Keratinocyte (primary cell): ENCODE results near the gene SREBF2. TPM values are rescaled to one million over a fixed set of nuclear protein-coding genes. Genes with fewer than 3 reads are reported as not detected.

Source experiments
- DNase-seq: peaks from one replicate; pipeline ENCODE4 v3.0.0-alpha.2; 2011; ENCODE audit warnings: low read depth, missing footprints, low spot score
- FAIRE-seq: peaks from 2 replicates; lab custom pipeline; 2011; peaks lifted over from hg19 to GRCh38; lab: Jason Lieb, UNC
- H2AFZ ChIP-seq: 2 replicates; pipeline ENCODE4 v1.6.0; 2012; ENCODE audit warnings: low read length, control low read depth, inconsistent platforms; ENCODE audit not compliant: control insufficient read depth
- H3K27ac ChIP-seq: 2 replicates; pipeline ENCODE4 v1.5.1; 2011; ENCODE audit warnings: low read length; ENCODE audit not compliant: control insufficient read depth, insufficient read depth
- H3K27me3 ChIP-seq: 3 replicates; pipeline ENCODE4 v1.6.0; 2011; ENCODE audit warnings: low read length; ENCODE audit not compliant: control insufficient read depth, insufficient read depth; ENCODE audit errors: extremely low read depth
- H3K36me3 ChIP-seq, 2 experiments: 2 replicates in 1 of 2; 3 replicates in 1 of 2; pipeline ENCODE4 v1.5.1; 2011; ENCODE audit warnings: low read length in 2 of 2, mild to moderate bottlenecking in 1 of 2; ENCODE audit not compliant: control insufficient read depth in 2 of 2, insufficient read depth in 2 of 2; ENCODE audit errors: extremely low read depth in 1 of 2
- H3K4me1 ChIP-seq: 3 replicates; pipeline ENCODE4 v1.5.1; 2011; ENCODE audit warnings: low read length; ENCODE audit not compliant: control insufficient read depth, insufficient read depth; ENCODE audit errors: extremely low read depth
- H3K4me2 ChIP-seq: 3 replicates; pipeline ENCODE4 v1.6.0; 2011; ENCODE audit warnings: low read depth, low read length; ENCODE audit not compliant: control insufficient read depth, insufficient read depth; ENCODE audit errors: extremely low read depth
- H3K4me3 ChIP-seq, 3 experiments: fragments of 200-600 bp in 1 of 3; sonication (generic) in 1 of 3; 2 replicates in 2 of 3; 3 replicates in 1 of 3; pipeline ENCODE4 v1.5.1; 2011 to 2016; ENCODE audit warnings: low read length in 3 of 3, mild to moderate bottlenecking in 3 of 3, control low read depth in 2 of 3, inconsistent platforms in 1 of 3, low read depth in 1 of 3, mixed read lengths in 1 of 3, mixed run types in 1 of 3, moderate library complexity in 1 of 3; ENCODE audit not compliant: control insufficient read depth in 2 of 3, insufficient read depth in 2 of 3; ENCODE audit errors: extremely low read depth in 1 of 3
- H3K79me2 ChIP-seq: 2 replicates; pipeline ENCODE4 v1.6.0; 2012; ENCODE audit warnings: low read length; ENCODE audit not compliant: control insufficient read depth, insufficient read depth
- H3K9ac ChIP-seq: 3 replicates; pipeline ENCODE4 v1.6.0; 2011; ENCODE audit warnings: low read length; ENCODE audit not compliant: control insufficient read depth, insufficient read depth; ENCODE audit errors: extremely low read depth
- H3K9me1 ChIP-seq: 3 replicates; pipeline ENCODE4 v1.6.0; 2011; ENCODE audit warnings: low read length; ENCODE audit not compliant: control insufficient read depth, insufficient read depth; ENCODE audit errors: extremely low read depth
- H3K9me3 ChIP-seq: 2 replicates; pipeline ENCODE4 v1.5.1; 2012; ENCODE audit warnings: low read depth, low read length; ENCODE audit not compliant: control insufficient read depth
- H4K20me1 ChIP-seq: 3 replicates; pipeline ENCODE4 v1.6.0; 2011; ENCODE audit warnings: low read length; ENCODE audit not compliant: control insufficient read depth, insufficient read depth; ENCODE audit errors: extremely low read depth
- CTCF ChIP-seq, 3 experiments: IDR thresholded peaks in 1 of 3; conservative IDR thresholded peaks in 1 of 3; optimal IDR thresholded peaks in 1 of 3; 2 replicates in 2 of 3; 3 replicates in 1 of 3; pipeline versions ENCODE3 to v1.5.1; 2011; ENCODE audit warnings: low read length in 3 of 3, mild to moderate bottlenecking in 3 of 3, moderate library complexity in 2 of 3, control low read depth in 1 of 3, inconsistent platforms in 1 of 3; ENCODE audit not compliant: insufficient read depth in 2 of 3; ENCODE audit errors: extremely low read depth in 1 of 3
- EZH2 ChIP-seq: IDR thresholded peaks from one replicate; pipeline ENCODE4 v1.6.1; 2012; ENCODE audit warnings: inconsistent platforms, mild to moderate bottlenecking, low read length, moderate library complexity
- dilution Hi-C: fragments of 300-500 bp; cut with MboI; formaldehyde crosslinking; loops from one replicate; pipeline ENCODE4 v1.7.0; 2020; ENCODE audit warnings: low sequenced_read_pairs; ENCODE audit not compliant: extremely low pct_ligation_motif_present
- polyA plus RNA-seq, 5 experiments: library from polyadenylated mRNA; depleted of rRNA in 3 of 5; stranded (reverse) in 3 of 5; stranded (forward) in 1 of 5; unstranded in 1 of 5; fragments of >200 nt; gene quantifications; 1 replicate in 1 of 5; 2 replicates in 3 of 5; 3 replicates in 1 of 5; pipeline versions ENCODE4 v1.2.1 to v1.2.3, GENCODE V29; 2011 to 2012; ENCODE audit warnings: missing spikeins in 2 of 5, low read depth in 1 of 5, low replicate concordance in 1 of 5

The SREBF2 gene
- polyA plus RNA-seq, 1 donor (not counting 4 experiments of a cell fraction or from before 2014, with no cell fraction given), result 57.5 TPM

- Histone ChIP-seq H3K4me2 (no peak overlapping the region), H2AFZ (no peak overlapping the region), H3K79me2 (peaks cover 20% of the 10 kb centered on the region), H3K4me3 (no peak overlapping the region), H3K9me1 (no peaks in the 10 kb centered on the region), H3K27me3 (no peaks in the 10 kb centered on the region), H3K36me3 (peaks cover 33 to 54% of the 10 kb centered on the region in 2 experiments), H3K9ac (no peak overlapping the region), H3K4me1 (no peaks in the 10 kb centered on the region), H4K20me1 (peaks cover 9% of the 10 kb centered on the region), H3K9me3 (no peaks in the 10 kb centered on the region), H3K27ac (no peak overlapping the region)
- no peak for TF ChIP-seq CTCF (optimal IDR thresholded peaks at IDR 0.05 in 1 of 3, IDR thresholded peaks at IDR 0.05 in 1 of 3, conservative IDR thresholded peaks at IDR 0.05 in 1 of 3; ENCODE audit: extremely low read depth in 1 of 3, insufficient read depth in 2 of 3, low read length in 3 of 3)
- no peak for TF ChIP-seq EZH2
- DNase-seq (no peak), FAIRE-seq (no peak)
- dilution Hi-C loops, result no loop called here
Observed at GRCh38 chr22:41870786-41871185, 37.9 kb downstream of the SREBF2 start.

GRCh38 chr22:41873391-41873790 lies 40.5 kb downstream of the SREBF2 start:
- dilution Hi-C loops, result no loop called here
- FAIRE-seq (no peak), DNase-seq (no peak)
- H3K27ac ChIP-seq, result no peak overlapping the region
- TF ChIP-seq EZH2 (no peak), CTCF (optimal IDR thresholded peaks at IDR 0.05 in 1 of 3, IDR thresholded peaks at IDR 0.05 in 1 of 3, conservative IDR thresholded peaks at IDR 0.05 in 1 of 3; ENCODE audit: extremely low read depth in 1 of 3, insufficient read depth in 2 of 3, low read length in 3 of 3) (no peak)
- no peaks in the 10 kb centered on the region for H3K9me3 ChIP-seq
- peaks cover 36 to 53% of the 10 kb centered on the region in 2 experiments for H3K36me3 ChIP-seq
- H3K4me2 ChIP-seq, result no peak overlapping the region
- no peaks in the 10 kb centered on the region for H3K27me3 ChIP-seq
- H3K4me1 ChIP-seq, result no peaks in the 10 kb centered on the region
- H4K20me1 ChIP-seq, result no peaks in the 10 kb centered on the region
- no peak overlapping the region for H3K4me3 ChIP-seq
- peaks cover 2% of the 10 kb centered on the region for H3K79me2 ChIP-seq
- H3K9me1 ChIP-seq, result no peaks in the 10 kb centered on the region
- no peak overlapping the region for H2AFZ ChIP-seq
- H3K9ac ChIP-seq, result no peak overlapping the region
